GM18502 (cell line): ENCODE measurements around the gene FGG.

Experiments used
- ATAC-seq: cut with Tn5 transposase; IDR thresholded peaks from one replicate; pipeline ENCODE4 v1.9.1; 2021; ENCODE audit warnings: mild to moderate bottlenecking; ENCODE audit not compliant: unreplicated experiment, poor library complexity

FGG gene

GRCh38 chr4:154588198-154588597 lies 24.3 kb downstream of the FGG start:
- ATAC-seq = no peak

DNA sequence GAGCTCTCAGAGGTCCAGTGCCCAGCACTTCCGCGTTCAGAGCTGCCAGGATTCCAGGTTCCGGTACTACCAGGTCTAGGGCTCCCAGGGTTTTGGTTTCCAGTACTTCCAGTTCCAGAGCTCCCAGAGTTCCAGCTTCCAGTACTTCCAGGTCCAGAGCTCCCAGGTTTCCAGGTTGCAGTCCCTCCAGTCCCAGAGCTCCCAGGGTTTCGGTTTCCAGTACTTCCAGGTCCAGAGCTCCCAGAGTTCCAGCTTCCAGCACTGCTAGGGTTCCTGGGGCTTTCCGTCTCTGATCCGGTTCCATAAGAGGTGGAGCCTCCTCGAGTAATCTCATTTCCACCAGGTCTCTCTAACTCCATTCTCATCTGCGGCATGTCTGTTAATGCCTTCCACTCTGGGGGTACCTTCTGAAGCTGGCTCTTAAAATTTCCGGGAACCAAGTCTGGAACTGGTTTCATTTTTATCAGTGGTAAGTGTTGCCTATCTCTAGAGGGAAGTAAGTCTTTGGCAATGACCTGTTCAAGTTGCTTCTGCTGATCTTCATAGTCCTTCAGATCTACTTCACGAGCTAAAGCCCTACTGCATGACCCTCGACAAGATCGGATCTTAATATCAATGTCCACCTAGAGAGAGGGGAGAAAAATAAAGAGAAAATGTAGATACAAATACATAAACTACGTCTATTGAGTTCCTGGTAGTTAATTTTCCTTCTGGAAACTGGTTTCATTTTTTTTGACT lies 26.0 kb downstream of the FGG start:
- no peak for ATAC-seq

- ATAC-seq = no peak
These were observed 27.0 kb downstream of the FGG start for GRCh38 chr4:154585369-154586018.

DNA sequence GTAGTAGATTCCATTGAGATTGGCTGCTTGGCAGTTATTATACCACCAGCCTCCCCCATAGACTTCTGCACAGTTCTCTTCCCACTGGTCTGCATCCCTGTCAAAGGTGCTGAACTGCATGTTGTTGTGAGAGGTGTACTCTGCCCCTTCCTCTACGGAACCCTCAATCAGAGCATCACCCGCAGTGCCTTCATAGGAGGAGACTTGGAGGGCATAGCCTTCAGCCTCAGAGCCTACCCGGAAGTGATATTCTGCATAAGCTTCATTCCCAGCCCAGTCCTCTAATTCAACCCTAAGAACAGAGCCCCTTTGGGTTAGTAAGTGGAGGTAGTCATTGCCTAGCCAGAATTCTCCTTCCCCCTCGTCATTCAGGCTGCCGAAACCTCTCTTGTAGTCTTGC lies 28.2 kb downstream of the FGG start:
- ATAC-seq = no peak

GRCh38 chr4:154583677-154584076 lies 28.8 kb downstream of the FGG start:
- ATAC-seq = no peak

- no peak for ATAC-seq
These were observed 29.2 kb downstream of the FGG start for GRCh38 chr4:154583230-154583629.

- ATAC-seq = no peak
These were observed 29.7 kb downstream of the FGG start for GRCh38 chr4:154582723-154583122.

- ATAC-seq = no peak
These were observed 32.5 kb downstream of the FGG start for GRCh38 chr4:154579927-154580326.

GRCh38 chr4:154578919-154579318 lies 33.5 kb downstream of the FGG start:
- no peak for ATAC-seq

DNA sequence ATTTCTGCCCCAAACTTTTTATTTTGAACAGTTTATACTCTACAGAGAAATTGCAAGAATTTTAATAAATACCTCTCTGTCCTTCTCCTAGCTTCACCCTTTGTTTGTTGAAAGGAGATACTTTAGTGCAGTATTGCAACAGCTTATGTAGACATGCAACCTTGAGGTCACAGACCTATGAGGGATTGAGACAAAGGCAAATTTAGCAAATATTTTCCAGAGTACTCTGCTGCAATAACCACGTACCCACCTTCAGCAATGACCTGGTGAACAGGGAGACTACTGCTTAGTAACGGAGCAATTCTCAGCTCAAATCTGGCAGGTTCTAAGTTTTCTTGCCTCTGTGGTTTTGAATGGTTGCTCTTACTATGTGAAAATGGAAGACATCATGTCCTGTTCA lies 35.1 kb downstream of the FGG start:
- ATAC-seq = no peak

- ATAC-seq = no peak
These were observed 38.1 kb downstream of the FGG start for GRCh38 chr4:154574311-154574710.

DNA sequence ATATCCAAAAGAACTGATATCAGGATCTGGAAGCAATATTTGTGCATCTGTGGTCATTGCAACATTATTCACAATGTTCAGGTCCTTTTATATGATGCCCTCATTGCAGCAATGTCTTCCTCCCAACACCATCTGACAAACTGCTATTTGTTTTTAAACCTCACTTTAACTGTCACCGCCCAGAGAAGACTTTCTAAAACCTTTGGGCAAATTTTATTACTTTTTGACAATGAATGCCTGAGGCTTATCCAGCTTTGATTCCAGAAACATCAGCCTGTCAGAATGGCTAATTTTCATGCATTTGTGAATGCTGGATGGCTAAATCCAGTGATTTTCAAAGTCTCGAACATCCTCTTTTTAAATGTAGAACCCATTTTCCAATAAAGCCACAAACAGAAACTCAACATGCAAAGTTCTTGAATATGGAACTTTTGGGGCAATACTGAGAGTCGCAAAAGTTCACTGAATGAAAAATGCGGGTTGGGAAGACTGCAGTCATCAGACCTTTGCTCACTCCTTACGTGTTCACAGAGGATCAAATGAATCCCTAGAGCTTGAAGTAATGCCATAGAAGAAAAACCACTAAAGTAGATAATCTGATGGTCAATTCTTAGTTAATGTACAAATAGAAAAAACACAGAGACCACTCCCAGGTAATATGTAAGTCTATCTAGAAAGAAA lies 39.1 kb downstream of the FGG start:
- ATAC-seq = no peak

DNA sequence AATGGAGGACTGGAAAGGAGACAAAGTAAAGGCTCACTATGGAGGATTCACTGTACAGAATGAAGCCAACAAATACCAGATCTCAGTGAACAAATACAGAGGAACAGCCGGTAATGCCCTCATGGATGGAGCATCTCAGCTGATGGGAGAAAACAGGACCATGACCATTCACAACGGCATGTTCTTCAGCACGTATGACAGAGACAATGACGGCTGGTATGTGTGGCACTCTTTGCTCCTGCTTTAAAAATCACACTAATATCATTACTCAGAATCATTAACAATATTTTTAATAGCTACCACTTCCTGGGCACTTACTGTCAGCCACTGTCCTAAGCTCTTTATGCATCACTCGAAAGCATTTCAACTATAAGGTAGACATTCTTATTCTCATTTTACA lies 42.9 kb downstream of the FGG start:
- no peak for ATAC-seq

- ATAC-seq = no peak
These were observed 43.4 kb downstream of the FGG start for GRCh38 chr4:154569028-154569427.

GRCh38 chr4:154566639-154567204 lies 45.7 kb downstream of the FGG start:
- ATAC-seq = no peak

- no peak for ATAC-seq
These were observed 46.8 kb downstream of the FGG start for GRCh38 chr4:154565704-154566103.

DNA sequence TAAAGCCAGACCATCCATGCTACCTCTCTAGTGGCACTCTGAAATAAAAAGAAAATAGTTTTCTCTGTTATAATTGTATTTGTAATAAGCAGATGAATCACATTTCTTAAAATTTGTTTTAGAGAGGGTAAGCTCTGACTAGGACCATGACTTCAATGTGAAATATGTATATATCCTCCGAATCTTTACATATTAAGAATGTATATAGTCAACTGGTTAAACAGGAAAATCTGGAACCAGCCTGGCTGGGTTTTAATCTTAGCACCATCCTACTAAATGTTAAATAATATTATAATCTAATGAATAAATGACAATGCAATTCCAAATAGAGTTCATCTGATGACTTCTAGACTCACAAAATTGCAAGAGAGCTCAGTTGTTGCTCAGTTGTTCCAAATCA lies 48.1 kb downstream of the FGG start:
- ATAC-seq = no peak

DNA sequence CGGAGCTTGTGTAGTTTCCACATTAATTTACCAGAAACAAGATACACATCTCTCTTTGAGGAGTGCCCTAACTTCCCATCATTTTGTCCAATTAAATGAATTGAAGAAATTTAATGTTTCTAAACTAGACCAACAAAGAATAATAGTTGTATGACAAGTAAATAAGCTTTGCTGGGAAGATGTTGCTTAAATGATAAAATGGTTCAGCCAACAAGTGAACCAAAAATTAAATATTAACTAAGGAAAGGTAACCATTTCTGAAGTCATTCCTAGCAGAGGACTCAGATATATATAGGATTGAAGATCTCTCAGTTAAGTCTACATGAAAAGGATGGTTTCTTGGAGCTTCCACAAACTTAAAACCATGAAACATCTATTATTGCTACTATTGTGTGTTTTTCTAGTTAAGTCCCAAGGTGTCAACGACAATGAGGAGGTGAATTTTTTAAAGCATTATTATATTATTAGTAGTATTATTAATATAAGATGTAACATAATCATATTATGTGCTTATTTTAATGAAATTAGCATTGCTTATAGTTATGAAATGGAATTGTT lies 49.7 kb downstream of the FGG start, which contains the start of gene FGB:
FGB (plus strand) TSS at position 315 of the 558 bp plus-strand sequence; CDS start at position 323, 8 bp downstream.
- no peak for ATAC-seq

DNA sequence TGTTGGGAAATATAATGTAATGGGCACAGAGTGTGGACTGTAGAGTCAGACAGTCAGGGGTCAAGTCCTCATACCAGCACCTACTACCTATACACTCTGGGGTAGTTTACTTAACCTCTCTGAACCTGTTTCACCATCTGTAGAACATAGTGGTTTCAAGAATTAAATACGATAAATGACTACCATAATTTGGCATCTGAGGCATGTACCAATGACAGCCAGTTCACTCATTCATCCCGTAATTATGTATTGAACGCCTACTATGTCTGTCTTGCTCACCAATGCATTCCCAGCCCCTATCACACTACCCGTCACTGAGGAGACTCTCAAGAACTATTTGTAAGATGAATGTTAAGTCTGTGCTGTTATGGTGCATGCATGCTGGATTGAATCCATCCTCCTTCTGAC lies 51.6 kb downstream of the FGG start:
- no peak for ATAC-seq

GRCh38 chr4:154560419-154560801 lies 52.0 kb downstream of the FGG start:
- ATAC-seq = no peak
